Transverse colon (tissue), 4 donors: ENCODE measurements around the gene PPP1R14D.

Experiments
- CTCF ChIP-seq, 5 experiments: fragments of 200-600 bp in 3 of 5; fragments of 450-650 bp in 2 of 5; sonication (generic) in 3 of 5; IDR thresholded peaks; 1 replicate in 2 of 5; 2 replicates in 3 of 5; pipeline ENCODE4 v1.5.1; 2016 to 2017; ENCODE audit warnings: antibody characterized with exemption in 5 of 5, inconsistent platforms in 3 of 5, mild to moderate bottlenecking in 2 of 5, moderate library complexity in 1 of 5
- EP300 ChIP-seq: sonication (generic); formaldehyde crosslinking; IDR thresholded peaks from one replicate; pipeline ENCODE4 v1.6.1; 2017; ENCODE audit warnings: antibody characterized with exemption, low read depth
- POLR2A ChIP-seq: fragments of 450-650 bp; IDR thresholded peaks from one replicate; pipeline ENCODE4 v1.6.1; 2016; ENCODE audit warnings: antibody characterized with exemption, mild to moderate bottlenecking, moderate library complexity
- POLR2AphosphoS5 ChIP-seq, 3 donors: sonication (generic); formaldehyde crosslinking; IDR thresholded peaks; one replicate each; pipeline ENCODE4 v1.6.1; 2016; ENCODE audit warnings: antibody characterized with exemption in 3 of 3

- TF ChIP-seq CTCF (IDR thresholded peaks at IDR 0.05) (no peak), EP300 (no peak), POLR2A (no peak), POLR2AphosphoS5 (IDR thresholded peaks at IDR 0.05) (no peak)
These were observed 21.9 kb downstream of the PPP1R14D start for GRCh38 chr15:40806672-40807027.
